Measurements from ENCODE around the gene ARG1. TPM values are rescaled to one million over a fixed set of nuclear protein-coding genes. Genes with fewer than 3 reads are reported as not detected.

ARG1 gene
- total and polyA plus RNA-seq, 2 of the 8 experiments (the other 6 are each of a cell fraction or from before 2014, with no cell fraction given), result not detected

GRCh38 chr6:131574686-131575085, 1.7 kb downstream of the ARG1 start:
- Histone ChIP-seq H3K27me3 (replicated peaks in 1 of 4; ENCODE audit: control insufficient read depth in 3 of 4, extremely low read depth in 1 of 4, insufficient read depth in 3 of 4, low read length in 3 of 4) (no peaks in the 10 kb centered on the region), H3K36me3 (ENCODE audit: control insufficient read depth in 2 of 4, insufficient read depth in 4 of 4, low read length in 3 of 4) (no peaks in the 10 kb centered on the region), H3K56ac (replicated peaks; ENCODE audit: insufficient read length, low read depth, low read length) (no peak overlapping the region), H3K4ac (replicated peaks; ENCODE audit: insufficient read length, low read depth, low read length) (no peak overlapping the region), H3K14ac (ENCODE audit: insufficient read length) (no peak overlapping the region), H3K9ac (replicated peaks in 1 of 4; ENCODE audit: extremely low read depth in 1 of 4, low read depth in 3 of 4, low read length in 3 of 4) (no peak overlapping the region), H3K79me1 (ENCODE audit: low read depth, low read length) (no peaks in the 10 kb centered on the region), H2BK120ac (replicated peaks; ENCODE audit: low read depth, low read length) (no peak overlapping the region), H3K79me2 (ENCODE audit: control insufficient read depth in 1 of 2, insufficient read depth in 2 of 2, low read length in 2 of 2) (no peaks in the 10 kb centered on the region), H4K5ac (ENCODE audit: insufficient read length, low read depth, low read length) (no peak overlapping the region), H3K18ac (ENCODE audit: extremely low read depth, low read length) (no peak overlapping the region), H3K27ac (ENCODE audit: low read depth, low read length) (no peak overlapping the region), H4K8ac (ENCODE audit: extremely low read depth, insufficient read depth, low read length) (no peak overlapping the region), H2BK20ac (ENCODE audit: low read length) (no peak overlapping the region), H2AFZ (ENCODE audit: low read length) (no peak overlapping the region), H2BK15ac (ENCODE audit: low read length) (no peak overlapping the region), H3K4me2 (ENCODE audit: insufficient read depth in 1 of 2, low read depth in 2 of 2, low read length in 2 of 2) (no peak overlapping the region), H3K23ac (ENCODE audit: insufficient read length) (no peak overlapping the region), H4K91ac (replicated peaks; ENCODE audit: insufficient read length, low read length) (no peak overlapping the region), H2BK5ac (ENCODE audit: low read depth, low read length) (no peak overlapping the region), H3K4me3 (ENCODE audit: extremely low read depth in 1 of 4, insufficient read depth in 2 of 4, low read depth in 3 of 4, low read length in 4 of 4) (no peak overlapping the region), H3K4me1 (replicated peaks in 1 of 4; ENCODE audit: control insufficient read depth in 3 of 4, insufficient read depth in 4 of 4, low read length in 3 of 4) (peaks cover 0 to 3% (median 0%) of the 10 kb centered on the region in 4 experiments; a peak in 1 of 7 replicates), H2BK12ac (ENCODE audit: low read depth, low read length) (no peak overlapping the region), H4K20me1 (replicated peaks in 1 of 2; ENCODE audit: control insufficient read depth in 1 of 2, insufficient read depth in 2 of 2, low read length in 2 of 2) (no peaks in the 10 kb centered on the region), H3K9me3 (ENCODE audit: insufficient read depth in 2 of 2, low read depth in 1 of 2, low read length in 1 of 2) (no peaks in the 10 kb centered on the region), H3K23me2 (ENCODE audit: low read depth, low read length) (no peaks in the 10 kb centered on the region), H2AK5ac (ENCODE audit: low read depth, low read length) (no peak overlapping the region)
- CTCF ChIA-PET (ENCODE audit: partially characterized antibody), result interaction anchor here (1.1 to 2.2 kb wide), 2 partner anchors 10 to 689 kb away, joined by 5 read pairs; no protein-coding TSS in a partner anchor
- DNase-seq (ENCODE audit: low read depth in 1 of 2, low spot score in 2 of 2), result no peak
- TF ChIP-seq MAX (IDR thresholded peaks at IDR 0.05) (no peak), SIRT6 (IDR thresholded peaks at IDR 0.05; ENCODE audit: low read length) (no peak), SIN3A (conservative IDR thresholded peaks at IDR 0.05 in 1 of 2, IDR thresholded peaks at IDR 0.05 in 1 of 2; ENCODE audit: low read depth in 1 of 2, low read length in 2 of 2) (no peak)
- WGBS, 2 experiments (ENCODE audit: extremely low coverage in 1 of 2, insufficient coverage in 1 of 2, insufficient read length in 1 of 2, insufficient replicate concordance in 2 of 2, low coverage in 1 of 2, low lambda C conversion rate in 2 of 2, missing lambda C conversion rate in 1 of 2), result 79% methylated on average over 4 of the region's 4 CpGs; no CpG with 5 or more reads in 1 of the 2 experiments
- POLR2A ChIA-PET (ENCODE audit: partially characterized antibody), result no interaction called here
- no peak for FAIRE-seq

All from H1 (cell line).